Activated CD4-positive, alpha-beta T cell treated with anti-CD3 and anti-CD28 coated beads for 36 hours (primary cell): ENCODE results near the gene MMEL1. TPM values are rescaled to one million over a fixed set of nuclear protein-coding genes. Genes with fewer than 3 reads are reported as not detected.
"Not testable (repeated sequence)": the region's sequence is repeated elsewhere in the genome, so short reads cannot be mapped to it uniquely, and the experiment has no call there.

Experiments
- ATAC-seq: fragments of 200-7000 bp; cut with Tn5 transposase; one replicate; pipeline ENCODE4 v1.10.0; 2021; ENCODE audit warnings: mild to moderate bottlenecking, moderate library complexity
- CTCF ChIA-PET: fragments of 350-600 bp; sonication (Branson Sonifier 250); formaldehyde crosslinking; loops from one replicate; lab custom pipeline; 2021; ENCODE audit warnings: antibody characterized with exemption; lab: Charles Lee
- POLR2A ChIA-PET: fragments of 350-600 bp; sonication (Branson Sonifier 250); formaldehyde crosslinking; loops from one replicate; lab custom pipeline; 2021; ENCODE audit warnings: antibody characterized with exemption, inconsistent platforms; lab: Charles Lee
- DNase-seq: peaks from one replicate; pipeline ENCODE4 v3.0.0-alpha.2; 2020
- H3K27ac Mint-ChIP-seq: one replicate; pipeline ENCODE4 v1.8.0; 2021; ENCODE audit warnings: mixed read lengths
- H3K27me3 Mint-ChIP-seq: one replicate; pipeline ENCODE4 v1.8.0; 2021; ENCODE audit warnings: mixed read lengths
- H3K36me3 Mint-ChIP-seq: one replicate; pipeline ENCODE4 v1.8.0; 2021; ENCODE audit warnings: low read depth, mixed read lengths
- H3K4me1 Mint-ChIP-seq: one replicate; pipeline ENCODE4 v1.8.0; 2021; ENCODE audit warnings: mixed read lengths
- H3K4me3 Mint-ChIP-seq: one replicate; pipeline ENCODE4 v1.8.0; 2021; ENCODE audit warnings: mild to moderate bottlenecking, moderate library complexity, mixed read lengths
- H3K9me3 Mint-ChIP-seq: one replicate; pipeline ENCODE4 v1.8.0; 2021; ENCODE audit warnings: low read depth, mixed read lengths
- intact Hi-C, 2 experiments: fragments of 100-400 bp; cut with DNase I in 1 of 2; cut with micrococcal nuclease in 1 of 2; formaldehyde crosslinking; loops; one replicate each; pipeline versions ENCODE4 v1.14.2 to v1.15.1; 2022 to 2024; cut with DNase I, micrococcal nuclease
- total RNA-seq, 2 experiments: library from RNA; stranded (reverse); gene quantifications; one replicate each; pipeline ENCODE4 v1.2.3, GENCODE V29; 2021

MMEL1 gene
- total RNA-seq, 2 experiments from 2014 or later: 0.97 to 1.4 TPM

- H3K27ac Mint-ChIP-seq: no peak overlapping the region
- H3K27me3 Mint-ChIP-seq: no peaks in the 10 kb centered on the region
- ChIA-PET POLR2A (no interaction called here), CTCF (no interaction called here)
- peaks cover 20% of the 10 kb centered on the region for H3K4me1 Mint-ChIP-seq
- ATAC-seq (no peak), DNase-seq (no peak)
- intact Hi-C loops: no loop called here
- H3K36me3 Mint-ChIP-seq: no peaks in the 10 kb centered on the region
- no peak overlapping the region for H3K4me3 Mint-ChIP-seq
- peaks cover 15% of the 10 kb centered on the region for H3K9me3 Mint-ChIP-seq
Observed at GRCh38 chr1:2573250-2573920, 59.4 kb downstream of the MMEL1 start.

- H3K4me1 Mint-ChIP-seq: peaks cover 8% of the 10 kb centered on the region
- H3K27me3 Mint-ChIP-seq: no peaks in the 10 kb centered on the region
- H3K27ac Mint-ChIP-seq: no peak overlapping the region
- ChIA-PET POLR2A (interaction anchor here (0.7 kb wide), 1 partner anchor 141 kb away, joined by 3 read pairs; no protein-coding TSS in a partner anchor), CTCF (interaction anchor here (0.6 kb wide), 2 partner anchors 16 to 979 kb away, joined by 3 read pairs; no protein-coding TSS in a partner anchor)
- H3K4me3 Mint-ChIP-seq: no peak overlapping the region
- intact Hi-C loops: no loop called here
- ATAC-seq: no peak
- H3K9me3 Mint-ChIP-seq: peaks cover 15% of the 10 kb centered on the region
- H3K36me3 Mint-ChIP-seq: no peaks in the 10 kb centered on the region
- DNase-seq: no peak
Observed at GRCh38 chr1:2571348-2571747, 61.5 kb downstream of the MMEL1 start.

GRCh38 chr1:2570332-2570731 is 62.5 kb downstream of the MMEL1 start:
- peaks cover 15% of the 10 kb centered on the region for H3K9me3 Mint-ChIP-seq
- peaks cover 4% of the 10 kb centered on the region for H3K4me1 Mint-ChIP-seq
- H3K27ac Mint-ChIP-seq: no peak overlapping the region
- ATAC-seq (no peak), DNase-seq (no peak)
- ChIA-PET POLR2A (no interaction called here), CTCF (no interaction called here)
- intact Hi-C loops: no loop called here
- no peaks in the 10 kb centered on the region for H3K27me3 Mint-ChIP-seq
- H3K4me3 Mint-ChIP-seq: no peak overlapping the region
- H3K36me3 Mint-ChIP-seq: no peaks in the 10 kb centered on the region

- H3K27me3 Mint-ChIP-seq, DNase-seq, H3K27ac Mint-ChIP-seq, intact Hi-C loops, H3K36me3 Mint-ChIP-seq, POLR2A ChIA-PET, ATAC-seq, H3K4me1 Mint-ChIP-seq, H3K4me3 Mint-ChIP-seq: not testable (repeated sequence)
- H3K9me3 Mint-ChIP-seq: peaks cover 15% of the 10 kb centered on the region
- CTCF ChIA-PET: interaction anchor here (0.6 kb wide), 1 partner anchor 76 kb away, joined by 3 read pairs; no protein-coding TSS in a partner anchor
Observed at GRCh38 chr1:2569703-2570102, 63.1 kb downstream of the MMEL1 start.

- ChIA-PET POLR2A (no interaction called here), CTCF (no interaction called here)
- Mint-ChIP-seq H3K4me3 (no peak overlapping the region), H3K4me1 (peaks cover under 1% of the 10 kb centered on the region), H3K27ac (no peak overlapping the region), H3K9me3 (peaks cover 12% of the 10 kb centered on the region), H3K27me3 (no peaks in the 10 kb centered on the region), H3K36me3 (no peaks in the 10 kb centered on the region)
- ATAC-seq (no peak), DNase-seq (no peak)
- intact Hi-C loops: no loop called here
Observed at GRCh38 chr1:2569060-2569459, 63.8 kb downstream of the MMEL1 start.

- intact Hi-C loops, H3K4me3 Mint-ChIP-seq, CTCF ChIA-PET, H3K4me1 Mint-ChIP-seq, POLR2A ChIA-PET, H3K27me3 Mint-ChIP-seq, H3K27ac Mint-ChIP-seq, H3K36me3 Mint-ChIP-seq, DNase-seq, H3K9me3 Mint-ChIP-seq, ATAC-seq: not testable (repeated sequence)
Observed at GRCh38 chr1:2568187-2568816, 64.5 kb downstream of the MMEL1 start.

GRCh38 chr1:2567083-2567679 is 65.6 kb downstream of the MMEL1 start:
- no peaks in the 10 kb centered on the region for H3K27me3 Mint-ChIP-seq
- no peaks in the 10 kb centered on the region for H3K9me3 Mint-ChIP-seq
- intact Hi-C loops: no loop called here
- no peak overlapping the region for H3K27ac Mint-ChIP-seq
- POLR2A ChIA-PET: no interaction called here
- CTCF ChIA-PET: no interaction called here
- peak; percentile 8 for ATAC-seq
- DNase-seq: no peak
- H3K4me3 Mint-ChIP-seq: no peak overlapping the region
- peaks cover 3% of the 10 kb centered on the region for H3K36me3 Mint-ChIP-seq
- H3K4me1 Mint-ChIP-seq: no peaks in the 10 kb centered on the region

- peaks cover 5% of the 10 kb centered on the region for H3K36me3 Mint-ChIP-seq
- ChIA-PET POLR2A (no interaction called here), CTCF (no interaction called here)
- H3K4me1 Mint-ChIP-seq: peaks cover 2% of the 10 kb centered on the region
- no peaks in the 10 kb centered on the region for H3K9me3 Mint-ChIP-seq
- ATAC-seq: no peak
- H3K27ac Mint-ChIP-seq: no peak overlapping the region
- no peaks in the 10 kb centered on the region for H3K27me3 Mint-ChIP-seq
- DNase-seq: no peak
- intact Hi-C loops: no loop called here
- H3K4me3 Mint-ChIP-seq: no peak overlapping the region
Observed at GRCh38 chr1:2566101-2567045, 66.4 kb downstream of the MMEL1 start.

GRCh38 chr1:2564815-2565374 is 67.9 kb downstream of the MMEL1 start:
- Mint-ChIP-seq H3K36me3 (peaks cover 9% of the 10 kb centered on the region), H3K9me3 (no peaks in the 10 kb centered on the region), H3K27me3 (no peaks in the 10 kb centered on the region), H3K4me3 (no peak overlapping the region), H3K27ac (no peak overlapping the region), H3K4me1 (peaks cover 5% of the 10 kb centered on the region)
- DNase-seq (no peak), ATAC-seq (no peak)
- ChIA-PET POLR2A (interaction anchor here (1.4 kb wide), 1 partner anchor 9 kb away, joined by 5 read pairs; the partner anchor contains the start of gene TNFRSF14), CTCF (interaction anchor here (0.6 kb wide), 1 partner anchor 37 kb away, joined by 3 read pairs; no protein-coding TSS in a partner anchor)
- intact Hi-C loops: no loop called here

GRCh38 chr1:2564006-2564814 is 68.6 kb downstream of the MMEL1 start:
- no peak overlapping the region for H3K4me3 Mint-ChIP-seq
- H3K4me1 Mint-ChIP-seq: peaks cover 8% of the 10 kb centered on the region
- ChIA-PET POLR2A (interaction anchor here (1.4 kb wide), 1 partner anchor 8 kb away, joined by 5 read pairs; the partner anchor contains the start of gene TNFRSF14), CTCF (interaction anchor here (0.6 to 1.5 kb wide), 2 partner anchors 13 to 37 kb away, joined by 3 to 6 read pairs; no protein-coding TSS in a partner anchor)
- intact Hi-C loops: no loop called here
- H3K9me3 Mint-ChIP-seq: no peaks in the 10 kb centered on the region
- DNase-seq (no peak), ATAC-seq (no peak)
- H3K27me3 Mint-ChIP-seq: no peaks in the 10 kb centered on the region
- H3K27ac Mint-ChIP-seq: no peak overlapping the region
- H3K36me3 Mint-ChIP-seq: peaks cover 9% of the 10 kb centered on the region
